GM12801 (cell line): ENCODE data around the gene SPG7.

Experiments
- TF ChIP-seq, protein P1 (sequence below): IDR thresholded peaks from one replicate; pipeline ENCODE4 v1.5.1; 2011; ENCODE audit warnings: control low read depth; ENCODE audit not compliant: insufficient read length; ENCODE audit errors: extremely low read depth

SPG7 gene

DNA sequence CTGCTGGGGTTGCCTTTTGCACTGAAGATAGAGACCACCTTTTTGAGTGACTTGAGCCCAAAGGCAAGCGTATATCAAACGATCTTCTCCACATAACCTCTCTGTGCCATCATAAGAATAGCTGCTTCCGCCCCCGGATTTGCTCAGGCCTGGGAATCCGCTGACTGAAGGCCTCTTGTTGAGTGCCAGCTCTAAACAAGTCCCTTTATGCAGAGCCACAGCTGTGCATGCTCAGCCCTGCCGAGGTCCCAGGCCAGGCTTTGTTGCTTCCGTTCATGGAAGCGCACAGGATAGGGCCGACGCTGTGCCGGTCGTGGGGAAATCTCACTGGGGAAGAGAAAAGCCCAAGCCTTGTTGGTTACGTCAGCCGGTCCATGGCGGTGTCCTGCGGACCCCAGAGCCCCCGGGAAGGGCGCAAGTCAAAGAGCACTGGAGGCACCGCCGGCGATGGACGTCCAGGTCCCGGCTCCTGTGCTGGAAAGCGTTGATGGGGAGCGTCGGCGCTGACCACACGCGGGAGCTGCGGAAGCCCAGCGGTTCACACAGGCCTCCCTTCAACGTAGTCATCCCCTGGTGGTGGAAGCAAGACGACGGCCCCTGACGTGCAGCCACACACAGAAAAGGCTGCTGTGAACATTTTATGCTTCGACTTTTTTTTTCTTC is 28.8 kb downstream of the SPG7 start:
- TF ChIP-seq, protein P1, sequence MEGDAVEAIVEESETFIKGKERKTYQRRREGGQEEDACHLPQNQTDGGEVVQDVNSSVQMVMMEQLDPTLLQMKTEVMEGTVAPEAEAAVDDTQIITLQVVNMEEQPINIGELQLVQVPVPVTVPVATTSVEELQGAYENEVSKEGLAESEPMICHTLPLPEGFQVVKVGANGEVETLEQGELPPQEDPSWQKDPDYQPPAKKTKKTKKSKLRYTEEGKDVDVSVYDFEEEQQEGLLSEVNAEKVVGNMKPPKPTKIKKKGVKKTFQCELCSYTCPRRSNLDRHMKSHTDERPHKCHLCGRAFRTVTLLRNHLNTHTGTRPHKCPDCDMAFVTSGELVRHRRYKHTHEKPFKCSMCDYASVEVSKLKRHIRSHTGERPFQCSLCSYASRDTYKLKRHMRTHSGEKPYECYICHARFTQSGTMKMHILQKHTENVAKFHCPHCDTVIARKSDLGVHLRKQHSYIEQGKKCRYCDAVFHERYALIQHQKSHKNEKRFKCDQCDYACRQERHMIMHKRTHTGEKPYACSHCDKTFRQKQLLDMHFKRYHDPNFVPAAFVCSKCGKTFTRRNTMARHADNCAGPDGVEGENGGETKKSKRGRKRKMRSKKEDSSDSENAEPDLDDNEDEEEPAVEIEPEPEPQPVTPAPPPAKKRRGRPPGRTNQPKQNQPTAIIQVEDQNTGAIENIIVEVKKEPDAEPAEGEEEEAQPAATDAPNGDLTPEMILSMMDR, result no peak

DNA sequence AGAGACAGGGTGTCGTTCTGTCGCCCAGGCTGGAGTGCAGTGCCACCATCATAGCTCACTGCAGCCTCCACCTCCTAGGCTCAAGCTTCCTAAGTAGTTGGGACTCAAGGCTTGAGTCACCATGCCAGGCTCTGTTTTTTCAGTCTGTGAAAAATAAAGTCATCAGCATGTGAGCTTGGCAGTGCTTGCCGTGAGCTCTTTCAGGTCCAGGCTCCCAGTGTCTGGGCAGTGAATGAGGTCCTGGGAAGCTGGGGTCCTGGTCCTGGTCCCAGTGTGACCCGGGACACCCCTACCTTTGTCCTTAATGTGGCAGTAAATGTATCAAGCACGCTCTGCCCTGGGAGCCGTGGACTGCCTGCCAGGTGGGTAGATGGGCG is 29.3 kb downstream of the SPG7 start:
- TF ChIP-seq, protein P1, result no peak

DNA sequence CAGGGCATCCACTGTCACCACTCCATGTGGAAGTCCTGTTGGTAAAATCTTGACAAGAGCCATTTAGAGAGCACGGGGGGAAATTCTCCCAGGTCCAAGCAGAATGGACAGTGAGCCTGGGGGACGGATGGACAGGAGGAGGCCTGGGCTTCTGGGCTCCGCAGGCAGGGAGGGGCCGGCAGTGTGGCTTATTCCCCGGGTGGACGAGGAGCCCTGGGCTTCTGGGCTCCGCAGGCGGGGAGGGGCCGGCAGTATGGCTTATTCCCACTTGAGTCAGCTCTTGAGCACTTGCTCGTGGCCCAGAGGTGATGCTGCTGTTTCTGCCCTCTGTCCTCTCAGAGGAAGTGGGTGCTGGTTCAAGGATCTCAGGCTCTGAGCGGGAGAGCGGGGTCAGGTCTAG is 30.1 kb downstream of the SPG7 start:
- TF ChIP-seq, protein P1, result no peak

DNA sequence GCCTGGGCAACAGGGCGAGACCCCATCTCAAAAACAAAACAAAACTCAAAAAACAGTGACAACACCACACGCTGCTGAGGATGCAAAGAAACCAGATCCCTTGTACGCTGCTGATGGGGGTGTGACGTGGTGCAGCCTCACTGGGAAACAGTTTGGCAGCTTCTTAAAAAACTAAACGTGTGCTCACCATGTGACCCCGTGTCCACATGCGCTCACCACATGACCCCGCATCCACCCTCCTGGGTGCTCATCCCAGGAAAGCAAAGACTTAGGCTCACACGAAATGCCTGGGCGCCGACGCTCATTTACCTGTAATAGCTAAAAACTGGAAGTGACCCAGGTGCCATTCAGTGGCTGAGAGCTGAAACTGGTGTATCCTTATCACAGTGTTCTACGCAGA is 32.4 kb downstream of the SPG7 start:
- TF ChIP-seq, protein P1, result no peak

DNA sequence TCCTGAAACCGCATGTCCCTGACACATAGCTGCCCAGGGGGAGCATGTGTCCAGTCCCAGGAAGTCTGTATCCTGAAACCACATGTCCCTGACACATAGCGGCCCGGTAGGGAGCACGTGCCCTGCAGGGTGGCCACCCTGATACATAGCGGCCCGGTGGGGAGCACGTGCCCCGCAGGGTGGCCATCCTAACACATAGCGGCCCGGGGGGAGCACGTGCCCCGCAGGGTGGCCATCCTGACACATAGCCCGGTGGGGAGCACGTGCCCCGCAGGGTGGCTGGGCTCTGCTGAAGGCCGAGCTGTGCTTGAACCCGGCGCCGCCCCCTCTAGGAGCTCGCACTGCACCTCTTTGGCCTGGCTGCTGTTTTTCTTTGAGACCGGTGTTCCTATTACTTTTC is 33.6 kb downstream of the SPG7 start:
- TF ChIP-seq, protein P1, result no peak

GRCh38 chr16:89544113-89544512 is 35.9 kb downstream of the SPG7 start:
- TF ChIP-seq, protein P1, result no peak

DNA sequence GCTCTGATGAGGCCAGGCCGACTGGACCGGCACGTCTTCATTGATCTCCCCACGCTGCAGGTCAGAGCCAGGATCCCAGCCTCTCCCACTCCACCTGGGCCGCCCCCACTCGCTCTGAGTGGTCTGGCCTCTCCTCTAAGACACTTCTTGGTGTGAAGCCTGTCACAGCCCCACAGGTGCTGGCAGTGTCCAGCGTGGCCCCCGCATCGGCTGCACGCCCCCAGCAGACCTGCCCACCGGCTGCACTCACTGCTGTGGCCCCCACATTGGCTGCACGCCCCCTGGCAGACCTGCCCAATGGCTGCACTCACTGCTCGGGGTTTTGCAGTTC is 36.5 kb downstream of the SPG7 start:
- TF ChIP-seq, protein P1, result no peak
